ENCODE results near the gene SNX6.

The SNX6 gene

GRCh38 chr14:34676516-34677211 is 46.7 kb upstream of the SNX6 start:
- Histone ChIP-seq H3K27me3 (ENCODE audit: insufficient read depth, low read length, poor library complexity) (no peaks in the 10 kb centered on the region), H3K9me3 (ENCODE audit: insufficient read depth, low read length, severe bottlenecking) (no peaks in the 10 kb centered on the region), H3K36me3 (ENCODE audit: insufficient read depth, low read length) (no peaks in the 10 kb centered on the region), H3K27ac (ENCODE audit: low read length) (no peak overlapping the region), H3K79me2 (ENCODE audit: insufficient read depth, low read length) (no peaks in the 10 kb centered on the region), H3K4me2 (ENCODE audit: insufficient read depth, low read length) (no peak overlapping the region), H3K9ac (ENCODE audit: low read depth, low read length) (no peak overlapping the region), H3K4me1 (ENCODE audit: insufficient read depth, low read length) (no peaks in the 10 kb centered on the region), H3K4me3 (ENCODE audit: low read depth in 1 of 2, low read length in 2 of 2) (no peak overlapping the region), H2AFZ (ENCODE audit: low read depth, low read length) (no peak overlapping the region), H4K20me1 (ENCODE audit: insufficient read depth, low read length) (no peaks in the 10 kb centered on the region)
- no peak for TF ChIP-seq EZH2 (IDR thresholded peaks at IDR 0.05; ENCODE audit: borderline replicate concordance, low read depth, low read length, severe bottlenecking)
- TF ChIP-seq CTCF (IDR thresholded peaks at IDR 0.05; ENCODE audit: borderline replicate concordance, extremely low read depth, low read length, poor library complexity, severe bottlenecking) = no peak
- ATAC-seq (ENCODE audit: insufficient read depth, low read depth) (no peak), DNase-seq (no peak)

- Histone ChIP-seq H3K79me2 (ENCODE audit: insufficient read depth, low read length) (no peaks in the 10 kb centered on the region), H3K36me3 (ENCODE audit: insufficient read depth, low read length) (no peaks in the 10 kb centered on the region), H3K4me1 (ENCODE audit: insufficient read depth, low read length) (no peaks in the 10 kb centered on the region), H4K20me1 (ENCODE audit: insufficient read depth, low read length) (no peaks in the 10 kb centered on the region), H3K9me3 (ENCODE audit: insufficient read depth, low read length, severe bottlenecking) (no peaks in the 10 kb centered on the region), H3K27ac (ENCODE audit: low read length) (no peak overlapping the region), H3K4me2 (ENCODE audit: insufficient read depth, low read length) (no peak overlapping the region), H2AFZ (ENCODE audit: low read depth, low read length) (no peak overlapping the region), H3K9ac (ENCODE audit: low read depth, low read length) (no peak overlapping the region), H3K27me3 (ENCODE audit: insufficient read depth, low read length, poor library complexity) (no peaks in the 10 kb centered on the region), H3K4me3 (ENCODE audit: low read depth in 1 of 2, low read length in 2 of 2) (no peak overlapping the region)
- no peak for ATAC-seq (ENCODE audit: insufficient read depth, low read depth)
- no peak for DNase-seq
- TF ChIP-seq CTCF (IDR thresholded peaks at IDR 0.05; ENCODE audit: borderline replicate concordance, extremely low read depth, low read length, poor library complexity, severe bottlenecking) (no peak), EZH2 (IDR thresholded peaks at IDR 0.05; ENCODE audit: borderline replicate concordance, low read depth, low read length, severe bottlenecking) (no peak)
These were observed 43.8 kb upstream of the SNX6 start for GRCh38 chr14:34673702-34674101.

- no peak overlapping the region for H3K27ac ChIP-seq (ENCODE audit: low read length)
- H2AFZ ChIP-seq (ENCODE audit: low read depth, low read length) = no peak overlapping the region
These were observed 41.8 kb upstream of the SNX6 start for GRCh38 chr14:34671716-34672115.

More at GRCh38 chr14:34671716-34672115, 41.8 kb upstream of the SNX6 start:
- H3K27me3 ChIP-seq (ENCODE audit: insufficient read depth, low read length, poor library complexity) = no peaks in the 10 kb centered on the region
- no peaks in the 10 kb centered on the region for H3K36me3 ChIP-seq (ENCODE audit: insufficient read depth, low read length)
- DNase-seq = no peak
- no peak for TF ChIP-seq CTCF (IDR thresholded peaks at IDR 0.05; ENCODE audit: borderline replicate concordance, extremely low read depth, low read length, poor library complexity, severe bottlenecking)
- no peak for TF ChIP-seq EZH2 (IDR thresholded peaks at IDR 0.05; ENCODE audit: borderline replicate concordance, low read depth, low read length, severe bottlenecking)
- H3K9me3 ChIP-seq (ENCODE audit: insufficient read depth, low read length, severe bottlenecking) = no peaks in the 10 kb centered on the region
- H3K4me3 ChIP-seq (ENCODE audit: low read depth in 1 of 2, low read length in 2 of 2) = no peak overlapping the region
- ATAC-seq (ENCODE audit: insufficient read depth, low read depth) = no peak
- no peaks in the 10 kb centered on the region for H4K20me1 ChIP-seq (ENCODE audit: insufficient read depth, low read length)
- H3K4me1 ChIP-seq (ENCODE audit: insufficient read depth, low read length) = no peaks in the 10 kb centered on the region
- no peak overlapping the region for H3K9ac ChIP-seq (ENCODE audit: low read depth, low read length)
- H3K4me2 ChIP-seq (ENCODE audit: insufficient read depth, low read length) = no peak overlapping the region
- H3K79me2 ChIP-seq (ENCODE audit: insufficient read depth, low read length) = no peaks in the 10 kb centered on the region

All from DND-41 (cell line).